Progenitor cell of endocrine pancreas (in vitro differentiated cells): ENCODE results near the gene AKNAD1. TPM values are rescaled to one million over a fixed set of nuclear protein-coding genes. Genes with fewer than 3 reads are reported as not detected.

Source experiments
- DNase-seq: peaks from one replicate; pipeline ENCODE4 v3.0.0; 2021; ENCODE audit warnings: low spot score; ENCODE audit not compliant: unreplicated experiment
- H3K27ac Mint-ChIP-seq: 2 replicates; pipeline ENCODE4 v1.8.0; 2021; ENCODE audit warnings: mild to moderate bottlenecking, moderate library complexity, mixed read lengths
- H3K27me3 Mint-ChIP-seq: 2 replicates; pipeline ENCODE4 v1.8.0; 2021; ENCODE audit warnings: mixed read lengths
- H3K36me3 Mint-ChIP-seq: 2 replicates; pipeline ENCODE4 v1.8.0; 2022; ENCODE audit warnings: mixed read lengths; ENCODE audit not compliant: insufficient read depth
- H3K4me1 Mint-ChIP-seq: 2 replicates; pipeline ENCODE4 v1.8.0; 2021; ENCODE audit warnings: low read depth, mixed read lengths
- H3K4me3 Mint-ChIP-seq: 2 replicates; pipeline ENCODE4 v1.8.0; 2021; ENCODE audit warnings: low read depth, mild to moderate bottlenecking, moderate library complexity, mixed read lengths
- H3K9me3 Mint-ChIP-seq: 2 replicates; pipeline ENCODE4 v1.8.0; 2021; ENCODE audit warnings: low read depth, mixed read lengths
- total RNA-seq: library from RNA; stranded (reverse); gene quantifications from 2 replicates; pipeline ENCODE4 v1.2.1, GENCODE V29; 2021
- TF ChIP-seq, protein P1 (sequence below): fragments of 200-600 bp; sonication (generic); IDR thresholded peaks from one replicate; pipeline ENCODE4 v1.5.0; 2021; ENCODE audit warnings: antibody characterized with exemption, mild to moderate bottlenecking; ENCODE audit not compliant: unreplicated experiment

Gene AKNAD1
- total RNA-seq, 1 donor from 2014 or later: not detected

DNA sequence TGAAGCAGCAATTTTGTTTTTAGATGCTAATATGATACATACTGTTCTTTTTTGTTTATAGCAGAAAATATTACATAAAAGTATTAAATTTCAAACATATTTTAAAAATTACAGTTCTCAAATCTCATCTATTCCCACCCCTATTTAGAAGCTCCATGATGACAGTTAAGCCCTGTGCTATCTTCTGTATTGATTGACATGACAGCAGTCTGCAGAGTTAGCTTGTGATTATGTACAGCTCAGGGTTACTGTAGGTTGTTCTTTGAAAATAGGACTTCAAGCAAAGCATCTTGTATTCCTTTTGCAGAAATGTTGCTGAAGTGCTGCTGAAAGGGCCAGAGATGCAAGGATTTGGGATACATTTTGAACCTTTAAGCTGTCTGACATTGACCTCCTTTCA is 28.1 kb upstream of the AKNAD1 start:
- DNase-seq: no peak
- TF ChIP-seq, protein P1, sequence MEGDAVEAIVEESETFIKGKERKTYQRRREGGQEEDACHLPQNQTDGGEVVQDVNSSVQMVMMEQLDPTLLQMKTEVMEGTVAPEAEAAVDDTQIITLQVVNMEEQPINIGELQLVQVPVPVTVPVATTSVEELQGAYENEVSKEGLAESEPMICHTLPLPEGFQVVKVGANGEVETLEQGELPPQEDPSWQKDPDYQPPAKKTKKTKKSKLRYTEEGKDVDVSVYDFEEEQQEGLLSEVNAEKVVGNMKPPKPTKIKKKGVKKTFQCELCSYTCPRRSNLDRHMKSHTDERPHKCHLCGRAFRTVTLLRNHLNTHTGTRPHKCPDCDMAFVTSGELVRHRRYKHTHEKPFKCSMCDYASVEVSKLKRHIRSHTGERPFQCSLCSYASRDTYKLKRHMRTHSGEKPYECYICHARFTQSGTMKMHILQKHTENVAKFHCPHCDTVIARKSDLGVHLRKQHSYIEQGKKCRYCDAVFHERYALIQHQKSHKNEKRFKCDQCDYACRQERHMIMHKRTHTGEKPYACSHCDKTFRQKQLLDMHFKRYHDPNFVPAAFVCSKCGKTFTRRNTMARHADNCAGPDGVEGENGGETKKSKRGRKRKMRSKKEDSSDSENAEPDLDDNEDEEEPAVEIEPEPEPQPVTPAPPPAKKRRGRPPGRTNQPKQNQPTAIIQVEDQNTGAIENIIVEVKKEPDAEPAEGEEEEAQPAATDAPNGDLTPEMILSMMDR: no peak
- Mint-ChIP-seq H3K27me3 (no peaks in the 10 kb centered on the region), H3K4me3 (no peak overlapping the region), H3K36me3 (no peaks in the 10 kb centered on the region), H3K9me3 (no peaks in the 10 kb centered on the region), H3K27ac (no peak overlapping the region), H3K4me1 (no peaks in the 10 kb centered on the region)

DNA sequence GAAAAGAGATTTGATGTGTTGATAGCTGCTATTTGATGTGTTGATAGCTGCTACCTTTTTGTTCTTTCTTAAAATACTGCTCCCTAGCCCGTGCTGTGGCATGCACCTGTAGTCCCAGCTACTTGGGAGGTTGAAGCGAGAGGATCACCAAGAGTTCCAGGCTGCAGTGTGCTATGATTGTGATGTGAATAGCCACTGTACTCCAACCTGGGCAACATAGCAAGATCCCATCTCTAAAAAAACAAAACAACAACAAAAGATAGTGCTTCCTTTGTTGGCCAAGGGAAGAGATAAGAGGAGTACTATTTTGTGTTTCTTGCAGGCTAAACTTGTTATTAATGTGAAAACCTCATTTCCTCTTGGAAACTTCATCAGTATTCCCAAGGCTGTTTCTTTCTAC is 25.9 kb upstream of the AKNAD1 start:
- Mint-ChIP-seq H3K36me3 (no peaks in the 10 kb centered on the region), H3K4me3 (no peak overlapping the region), H3K9me3 (no peaks in the 10 kb centered on the region), H3K27me3 (peaks cover 4% of the 10 kb centered on the region), H3K4me1 (peaks cover 4% of the 10 kb centered on the region), H3K27ac (no peak overlapping the region)
- TF ChIP-seq, protein P1: no peak
- DNase-seq: no peak

DNA sequence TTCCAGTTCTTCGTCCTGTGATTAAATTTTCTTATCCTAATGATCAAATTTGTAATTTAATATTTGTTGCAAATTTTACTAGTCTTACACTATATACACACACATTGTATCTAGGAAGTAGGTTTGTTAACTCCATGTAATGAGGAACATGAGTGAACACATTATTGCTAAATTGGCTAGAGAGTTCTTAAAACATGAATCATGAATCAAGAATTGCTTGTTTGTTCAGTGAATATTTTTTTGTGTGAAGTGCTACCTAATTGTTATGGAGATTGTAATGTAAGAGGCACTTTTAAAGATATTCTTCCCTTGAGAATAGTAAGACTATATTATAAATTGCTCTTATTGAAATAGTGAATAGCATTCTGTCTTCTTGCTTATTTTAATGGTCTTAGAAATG is 24.5 kb upstream of the AKNAD1 start:
- Mint-ChIP-seq H3K9me3 (no peaks in the 10 kb centered on the region), H3K27me3 (peaks cover 4% of the 10 kb centered on the region), H3K4me3 (no peak overlapping the region), H3K27ac (no peak overlapping the region), H3K36me3 (no peaks in the 10 kb centered on the region), H3K4me1 (peaks cover 6% of the 10 kb centered on the region)
- no peak for DNase-seq
- TF ChIP-seq, protein P1: no peak

DNA sequence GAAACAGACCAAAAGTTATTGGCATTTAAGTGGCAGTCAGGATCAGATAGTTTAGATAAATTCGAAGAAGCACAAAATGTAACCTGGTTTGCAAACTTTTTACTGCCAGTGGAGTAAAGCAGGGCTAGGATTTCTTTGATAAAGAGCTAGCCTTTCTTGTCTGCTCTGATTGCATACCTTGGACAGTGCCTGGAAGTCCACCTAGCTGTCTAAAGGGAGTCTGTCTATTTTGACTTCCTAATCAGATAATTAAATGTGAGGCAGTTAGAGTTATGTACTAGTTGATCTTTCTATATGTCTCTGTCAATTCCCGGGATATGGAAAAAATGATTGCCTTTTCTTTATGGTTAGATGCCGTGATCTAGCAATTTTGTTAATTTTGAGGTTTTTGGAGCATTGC is 24.0 kb upstream of the AKNAD1 start:
- Mint-ChIP-seq H3K27ac (no peak overlapping the region), H3K9me3 (no peaks in the 10 kb centered on the region), H3K4me3 (no peak overlapping the region), H3K36me3 (no peaks in the 10 kb centered on the region), H3K27me3 (peaks cover 4% of the 10 kb centered on the region), H3K4me1 (peaks cover 6% of the 10 kb centered on the region)
- DNase-seq: no peak
- TF ChIP-seq, protein P1: no peak

DNA sequence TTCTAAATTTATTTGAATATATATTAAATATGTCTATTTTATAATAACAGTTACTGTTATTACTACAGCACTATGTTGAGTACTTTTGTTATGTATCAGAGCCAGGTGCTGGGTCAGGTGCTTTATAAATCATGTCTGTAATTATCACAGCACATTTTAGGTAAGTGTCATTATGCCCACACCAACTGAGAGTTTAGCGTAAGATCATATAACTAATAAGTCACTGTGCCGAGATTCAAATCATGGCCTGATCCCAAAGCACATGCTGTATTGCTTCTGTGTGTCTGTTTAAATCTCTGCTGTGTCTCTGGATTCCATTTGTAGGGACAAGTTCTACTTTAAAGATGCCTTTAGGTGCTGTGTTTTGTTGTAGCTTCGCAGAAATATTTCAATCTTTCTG is 21.8 kb upstream of the AKNAD1 start:
- Mint-ChIP-seq H3K27ac (no peak overlapping the region), H3K36me3 (no peaks in the 10 kb centered on the region), H3K4me1 (peaks cover 6% of the 10 kb centered on the region), H3K27me3 (peaks cover 4% of the 10 kb centered on the region), H3K4me3 (no peak overlapping the region), H3K9me3 (no peaks in the 10 kb centered on the region)
- no peak for DNase-seq
- TF ChIP-seq, protein P1: no peak
